ENCODE data around the gene DOCK1. TPM values are rescaled to one million over a fixed set of nuclear protein-coding genes. Genes with fewer than 3 reads are reported as not detected.

DOCK1 gene
- total and polyA plus RNA-seq, 2 donors (not counting 1 experiment from before 2014, with no cell fraction given): 20.5 to 91.0 TPM

- no peak overlapping the region for H3K4me2 ChIP-seq (ENCODE audit: extremely low read depth, insufficient read depth, low read length)
- H3K9me3 ChIP-seq (ENCODE audit: control insufficient read depth, insufficient read depth, low read depth, low read length): no peaks in the 10 kb centered on the region
- no peak overlapping the region for H3K9ac ChIP-seq (ENCODE audit: insufficient read depth, low read length)
- no peaks in the 10 kb centered on the region for H4K20me1 ChIP-seq (ENCODE audit: control insufficient read depth, extremely low read depth, insufficient read depth, low read length)
- H3K36me3 ChIP-seq (ENCODE audit: control insufficient read depth, insufficient read depth, low read length): no peaks in the 10 kb centered on the region
- DNase-seq (ENCODE audit: low read depth in 2 of 2): no peak
- no peak overlapping the region for H2AFZ ChIP-seq (ENCODE audit: low read length)
- TF ChIP-seq EZH2 (IDR thresholded peaks at IDR 0.05; ENCODE audit: low read length, missing control alignments): no peak
- TF ChIP-seq CTCF (conservative IDR thresholded peaks at IDR 0.05 in 1 of 2, IDR thresholded peaks at IDR 0.05 in 1 of 2; ENCODE audit: low read depth in 1 of 2, low read length in 2 of 2): no peak
- no peaks in the 10 kb centered on the region for H3K79me2 ChIP-seq (ENCODE audit: control insufficient read depth, insufficient read depth, low read length)
- H3K27ac ChIP-seq (ENCODE audit: insufficient read depth, low read length): no peak overlapping the region
- no peaks in the 10 kb centered on the region for H3K27me3 ChIP-seq (ENCODE audit: control insufficient read depth, insufficient read depth, low read length)
- H3K4me3 ChIP-seq (replicated peaks in 1 of 4; ENCODE audit: control extremely low read depth in 1 of 4, insufficient read depth in 1 of 4, low read depth in 3 of 4, low read length in 4 of 4): no peak overlapping the region
- H3K4me1 ChIP-seq (ENCODE audit: control insufficient read depth, extremely low read depth, insufficient read depth, low read length): no peaks in the 10 kb centered on the region
Measured at GRCh38 chr10:127089446-127089845, 184.2 kb downstream of the DOCK1 start.

- no peak for DNase-seq (ENCODE audit: low read depth in 2 of 2)
- Histone ChIP-seq H3K79me2 (ENCODE audit: control insufficient read depth, insufficient read depth, low read length) (no peaks in the 10 kb centered on the region), H4K20me1 (ENCODE audit: control insufficient read depth, extremely low read depth, insufficient read depth, low read length) (no peaks in the 10 kb centered on the region), H3K9me3 (ENCODE audit: control insufficient read depth, insufficient read depth, low read depth, low read length) (no peaks in the 10 kb centered on the region), H3K4me3 (replicated peaks in 1 of 4; ENCODE audit: control extremely low read depth in 1 of 4, insufficient read depth in 1 of 4, low read depth in 3 of 4, low read length in 4 of 4) (no peak overlapping the region), H2AFZ (ENCODE audit: low read length) (no peak overlapping the region), H3K27me3 (ENCODE audit: control insufficient read depth, insufficient read depth, low read length) (no peaks in the 10 kb centered on the region), H3K4me1 (ENCODE audit: control insufficient read depth, extremely low read depth, insufficient read depth, low read length) (no peaks in the 10 kb centered on the region), H3K27ac (ENCODE audit: insufficient read depth, low read length) (no peak overlapping the region), H3K4me2 (ENCODE audit: extremely low read depth, insufficient read depth, low read length) (no peak overlapping the region), H3K9ac (ENCODE audit: insufficient read depth, low read length) (no peak overlapping the region), H3K36me3 (ENCODE audit: control insufficient read depth, insufficient read depth, low read length) (no peaks in the 10 kb centered on the region)
- TF ChIP-seq CTCF (conservative IDR thresholded peaks at IDR 0.05 in 1 of 2, IDR thresholded peaks at IDR 0.05 in 1 of 2; ENCODE audit: low read depth in 1 of 2, low read length in 2 of 2) (no peak), EZH2 (IDR thresholded peaks at IDR 0.05; ENCODE audit: low read length, missing control alignments) (no peak)
Measured at GRCh38 chr10:127090138-127090537, 184.9 kb downstream of the DOCK1 start.

GRCh38 chr10:127091354-127091753 is 186.1 kb downstream of the DOCK1 start:
- Histone ChIP-seq H3K9me3 (ENCODE audit: control insufficient read depth, insufficient read depth, low read depth, low read length) (no peaks in the 10 kb centered on the region), H3K4me1 (ENCODE audit: control insufficient read depth, extremely low read depth, insufficient read depth, low read length) (no peaks in the 10 kb centered on the region), H3K27me3 (ENCODE audit: control insufficient read depth, insufficient read depth, low read length) (no peaks in the 10 kb centered on the region), H3K4me3 (replicated peaks in 1 of 4; ENCODE audit: control extremely low read depth in 1 of 4, insufficient read depth in 1 of 4, low read depth in 3 of 4, low read length in 4 of 4) (no peak overlapping the region), H3K36me3 (ENCODE audit: control insufficient read depth, insufficient read depth, low read length) (no peaks in the 10 kb centered on the region), H3K27ac (ENCODE audit: insufficient read depth, low read length) (no peak overlapping the region), H3K79me2 (ENCODE audit: control insufficient read depth, insufficient read depth, low read length) (no peaks in the 10 kb centered on the region), H4K20me1 (ENCODE audit: control insufficient read depth, extremely low read depth, insufficient read depth, low read length) (no peaks in the 10 kb centered on the region), H3K9ac (ENCODE audit: insufficient read depth, low read length) (no peak overlapping the region), H2AFZ (ENCODE audit: low read length) (no peak overlapping the region), H3K4me2 (ENCODE audit: extremely low read depth, insufficient read depth, low read length) (no peak overlapping the region)
- no peak for TF ChIP-seq CTCF (conservative IDR thresholded peaks at IDR 0.05 in 1 of 2, IDR thresholded peaks at IDR 0.05 in 1 of 2; ENCODE audit: low read depth in 1 of 2, low read length in 2 of 2)
- no peak for DNase-seq (ENCODE audit: low read depth in 2 of 2)

All from fibroblast of lung (primary cell).